Mammary epithelial cell (primary cell): ENCODE data around the gene TGM3.

Experiments
- EZH2 ChIP-seq: IDR thresholded peaks from 2 replicates; pipeline ENCODE4 v1.6.1; 2012; ENCODE audit warnings: low read length, inconsistent platforms, borderline replicate concordance
- TF ChIP-seq, protein P1 (sequence below), 2 donors: IDR thresholded peaks in 1 of 2; conservative IDR thresholded peaks in 1 of 2; 2 replicates each; pipeline ENCODE4 v1.5.1; 2011 to 2012; ENCODE audit warnings: inconsistent platforms in 2 of 2, low read length in 2 of 2, mild to moderate bottlenecking in 2 of 2, control low read depth in 1 of 2, low read depth in 1 of 2; ENCODE audit not compliant: insufficient read depth in 1 of 2; ENCODE audit errors: extremely low read depth in 1 of 2

DNA sequence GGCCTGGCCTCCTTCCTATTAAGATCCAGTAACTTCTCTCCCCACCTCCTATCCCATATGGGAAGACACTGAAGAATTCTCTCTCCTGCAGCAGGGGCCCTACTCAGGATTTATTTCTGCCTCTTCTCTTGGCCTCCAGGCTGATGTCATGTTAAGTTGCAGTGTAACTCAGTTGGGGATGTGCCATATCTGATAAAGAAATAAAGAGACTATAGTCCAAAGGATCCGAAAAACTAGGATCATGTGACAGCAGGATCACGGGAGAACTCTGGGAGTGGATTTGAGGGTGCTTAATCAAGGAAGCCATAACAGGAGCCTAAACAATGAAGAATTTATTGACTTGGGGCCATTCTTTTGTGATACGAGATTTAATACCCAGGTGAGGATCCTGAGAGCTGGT lies 46.4 kb downstream of the TGM3 start:
- TF ChIP-seq, protein P1, sequence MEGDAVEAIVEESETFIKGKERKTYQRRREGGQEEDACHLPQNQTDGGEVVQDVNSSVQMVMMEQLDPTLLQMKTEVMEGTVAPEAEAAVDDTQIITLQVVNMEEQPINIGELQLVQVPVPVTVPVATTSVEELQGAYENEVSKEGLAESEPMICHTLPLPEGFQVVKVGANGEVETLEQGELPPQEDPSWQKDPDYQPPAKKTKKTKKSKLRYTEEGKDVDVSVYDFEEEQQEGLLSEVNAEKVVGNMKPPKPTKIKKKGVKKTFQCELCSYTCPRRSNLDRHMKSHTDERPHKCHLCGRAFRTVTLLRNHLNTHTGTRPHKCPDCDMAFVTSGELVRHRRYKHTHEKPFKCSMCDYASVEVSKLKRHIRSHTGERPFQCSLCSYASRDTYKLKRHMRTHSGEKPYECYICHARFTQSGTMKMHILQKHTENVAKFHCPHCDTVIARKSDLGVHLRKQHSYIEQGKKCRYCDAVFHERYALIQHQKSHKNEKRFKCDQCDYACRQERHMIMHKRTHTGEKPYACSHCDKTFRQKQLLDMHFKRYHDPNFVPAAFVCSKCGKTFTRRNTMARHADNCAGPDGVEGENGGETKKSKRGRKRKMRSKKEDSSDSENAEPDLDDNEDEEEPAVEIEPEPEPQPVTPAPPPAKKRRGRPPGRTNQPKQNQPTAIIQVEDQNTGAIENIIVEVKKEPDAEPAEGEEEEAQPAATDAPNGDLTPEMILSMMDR (conservative IDR thresholded peaks at IDR 0.05 in 1 of 2, IDR thresholded peaks at IDR 0.05 in 1 of 2; ENCODE audit: extremely low read depth in 1 of 2, insufficient read depth in 1 of 2, low read depth in 1 of 2, low read length in 2 of 2) = no peak
- no peak for TF ChIP-seq EZH2
